Spleen (tissue), 7 donors: ENCODE data around the gene TPK1.

Experiments
- POLR2A ChIP-seq, 3 donors: fragments of 450-650 bp; IDR thresholded peaks; one replicate each; pipeline ENCODE4 v1.5.1; 2017; ENCODE audit warnings: antibody characterized with exemption in 3 of 3, mild to moderate bottlenecking in 1 of 3
- POLR2AphosphoS5 ChIP-seq, 3 donors: sonication (generic); formaldehyde crosslinking; IDR thresholded peaks; one replicate each; pipeline ENCODE4 v1.5.1; 2017; ENCODE audit warnings: antibody characterized with exemption in 3 of 3
- TF ChIP-seq, protein P1 (sequence below), 11 experiments: fragments of 200-600 bp in 7 of 11; fragments of 450-650 bp in 4 of 11; sonication (generic) in 4 of 11; IDR thresholded peaks in 8 of 11; conservative IDR thresholded peaks in 3 of 11; 1 replicate in 7 of 11; 2 replicates in 4 of 11; pipeline versions ENCODE4 v1.4.0 to v1.8.0; 2016 to 2021; ENCODE audit warnings: antibody characterized with exemption in 11 of 11, inconsistent platforms in 4 of 11, mild to moderate bottlenecking in 1 of 11
- donor health status: DM: no; HTN: no; CAD: no; lungs with moderate emphysema.
- donor health status: DM: no; HTN: no; CAD: no.
- donor health status: DM: no; HTN: no; CAD: no.

DNA sequence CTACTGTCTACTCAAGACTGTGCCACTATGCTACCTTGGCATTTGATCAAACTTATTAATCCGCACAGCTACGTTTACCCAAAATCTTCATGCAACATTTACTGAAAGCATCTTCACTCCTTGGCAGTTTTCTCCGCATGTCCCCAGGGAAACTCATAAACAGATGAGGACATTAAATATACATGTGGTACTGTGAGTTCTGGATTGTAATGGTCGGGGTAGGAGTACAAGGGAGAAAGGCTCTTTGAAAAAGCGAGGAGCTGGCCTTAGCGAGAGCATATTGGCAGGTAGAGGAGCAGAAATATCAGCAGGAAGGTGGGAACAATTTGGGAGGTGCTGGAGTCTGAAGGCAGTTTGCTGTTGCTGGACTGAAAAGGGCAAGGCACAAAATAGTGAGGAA lies 325.2 kb downstream of the TPK1 start:
- TF ChIP-seq, protein P1, sequence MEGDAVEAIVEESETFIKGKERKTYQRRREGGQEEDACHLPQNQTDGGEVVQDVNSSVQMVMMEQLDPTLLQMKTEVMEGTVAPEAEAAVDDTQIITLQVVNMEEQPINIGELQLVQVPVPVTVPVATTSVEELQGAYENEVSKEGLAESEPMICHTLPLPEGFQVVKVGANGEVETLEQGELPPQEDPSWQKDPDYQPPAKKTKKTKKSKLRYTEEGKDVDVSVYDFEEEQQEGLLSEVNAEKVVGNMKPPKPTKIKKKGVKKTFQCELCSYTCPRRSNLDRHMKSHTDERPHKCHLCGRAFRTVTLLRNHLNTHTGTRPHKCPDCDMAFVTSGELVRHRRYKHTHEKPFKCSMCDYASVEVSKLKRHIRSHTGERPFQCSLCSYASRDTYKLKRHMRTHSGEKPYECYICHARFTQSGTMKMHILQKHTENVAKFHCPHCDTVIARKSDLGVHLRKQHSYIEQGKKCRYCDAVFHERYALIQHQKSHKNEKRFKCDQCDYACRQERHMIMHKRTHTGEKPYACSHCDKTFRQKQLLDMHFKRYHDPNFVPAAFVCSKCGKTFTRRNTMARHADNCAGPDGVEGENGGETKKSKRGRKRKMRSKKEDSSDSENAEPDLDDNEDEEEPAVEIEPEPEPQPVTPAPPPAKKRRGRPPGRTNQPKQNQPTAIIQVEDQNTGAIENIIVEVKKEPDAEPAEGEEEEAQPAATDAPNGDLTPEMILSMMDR (IDR thresholded peaks at IDR 0.05 in 8 of 11, conservative IDR thresholded peaks at IDR 0.05 in 3 of 11): no peak
- no peak for TF ChIP-seq POLR2AphosphoS5 (IDR thresholded peaks at IDR 0.05)
- TF ChIP-seq POLR2A (IDR thresholded peaks at IDR 0.05): no peak
